ENCODE data around the gene SLC9C2.

Gene SLC9C2

DNA sequence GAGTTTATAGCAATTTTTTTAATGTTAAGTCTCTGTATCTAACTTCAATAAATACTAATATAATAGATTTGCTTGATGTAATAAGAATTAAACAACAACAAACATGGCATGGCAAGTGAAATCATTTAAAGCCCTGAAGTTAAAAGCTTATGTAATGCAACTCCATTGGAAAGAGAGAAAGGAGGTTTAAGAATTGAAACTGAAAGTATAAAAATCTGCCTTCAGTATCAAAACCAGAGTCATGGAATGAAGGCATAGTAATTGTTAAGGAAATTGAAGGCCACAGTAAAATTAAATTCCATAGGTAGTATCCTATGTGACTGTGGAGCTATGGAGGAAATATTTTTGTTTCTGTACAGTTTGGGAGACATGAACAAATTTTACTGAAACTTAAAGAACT is 70.6 kb downstream of the SLC9C2 start:
- TF ChIP-seq TAF1 (IDR thresholded peaks at IDR 0.05; ENCODE audit: borderline replicate concordance, insufficient read depth, low read length) (no peak), SIN3A (IDR thresholded peaks at IDR 0.05; ENCODE audit: borderline replicate concordance, insufficient read depth, low read length) (no peak), POLR2AphosphoS5 (IDR thresholded peaks at IDR 0.05; ENCODE audit: low read depth, low read length) (no peak), FOXP2 (optimal IDR thresholded peaks at IDR 0.05; ENCODE audit: borderline replicate concordance, extremely low read depth, extremely low read length, insufficient read depth) (no peak)
- TF ChIP-seq, protein P1, sequence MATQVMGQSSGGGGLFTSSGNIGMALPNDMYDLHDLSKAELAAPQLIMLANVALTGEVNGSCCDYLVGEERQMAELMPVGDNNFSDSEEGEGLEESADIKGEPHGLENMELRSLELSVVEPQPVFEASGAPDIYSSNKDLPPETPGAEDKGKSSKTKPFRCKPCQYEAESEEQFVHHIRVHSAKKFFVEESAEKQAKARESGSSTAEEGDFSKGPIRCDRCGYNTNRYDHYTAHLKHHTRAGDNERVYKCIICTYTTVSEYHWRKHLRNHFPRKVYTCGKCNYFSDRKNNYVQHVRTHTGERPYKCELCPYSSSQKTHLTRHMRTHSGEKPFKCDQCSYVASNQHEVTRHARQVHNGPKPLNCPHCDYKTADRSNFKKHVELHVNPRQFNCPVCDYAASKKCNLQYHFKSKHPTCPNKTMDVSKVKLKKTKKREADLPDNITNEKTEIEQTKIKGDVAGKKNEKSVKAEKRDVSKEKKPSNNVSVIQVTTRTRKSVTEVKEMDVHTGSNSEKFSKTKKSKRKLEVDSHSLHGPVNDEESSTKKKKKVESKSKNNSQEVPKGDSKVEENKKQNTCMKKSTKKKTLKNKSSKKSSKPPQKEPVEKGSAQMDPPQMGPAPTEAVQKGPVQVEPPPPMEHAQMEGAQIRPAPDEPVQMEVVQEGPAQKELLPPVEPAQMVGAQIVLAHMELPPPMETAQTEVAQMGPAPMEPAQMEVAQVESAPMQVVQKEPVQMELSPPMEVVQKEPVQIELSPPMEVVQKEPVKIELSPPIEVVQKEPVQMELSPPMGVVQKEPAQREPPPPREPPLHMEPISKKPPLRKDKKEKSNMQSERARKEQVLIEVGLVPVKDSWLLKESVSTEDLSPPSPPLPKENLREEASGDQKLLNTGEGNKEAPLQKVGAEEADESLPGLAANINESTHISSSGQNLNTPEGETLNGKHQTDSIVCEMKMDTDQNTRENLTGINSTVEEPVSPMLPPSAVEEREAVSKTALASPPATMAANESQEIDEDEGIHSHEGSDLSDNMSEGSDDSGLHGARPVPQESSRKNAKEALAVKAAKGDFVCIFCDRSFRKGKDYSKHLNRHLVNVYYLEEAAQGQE (IDR thresholded peaks at IDR 0.05; ENCODE audit: insufficient read depth in 1 of 2, low read depth in 2 of 2, low read length in 2 of 2), result no peak

DNA sequence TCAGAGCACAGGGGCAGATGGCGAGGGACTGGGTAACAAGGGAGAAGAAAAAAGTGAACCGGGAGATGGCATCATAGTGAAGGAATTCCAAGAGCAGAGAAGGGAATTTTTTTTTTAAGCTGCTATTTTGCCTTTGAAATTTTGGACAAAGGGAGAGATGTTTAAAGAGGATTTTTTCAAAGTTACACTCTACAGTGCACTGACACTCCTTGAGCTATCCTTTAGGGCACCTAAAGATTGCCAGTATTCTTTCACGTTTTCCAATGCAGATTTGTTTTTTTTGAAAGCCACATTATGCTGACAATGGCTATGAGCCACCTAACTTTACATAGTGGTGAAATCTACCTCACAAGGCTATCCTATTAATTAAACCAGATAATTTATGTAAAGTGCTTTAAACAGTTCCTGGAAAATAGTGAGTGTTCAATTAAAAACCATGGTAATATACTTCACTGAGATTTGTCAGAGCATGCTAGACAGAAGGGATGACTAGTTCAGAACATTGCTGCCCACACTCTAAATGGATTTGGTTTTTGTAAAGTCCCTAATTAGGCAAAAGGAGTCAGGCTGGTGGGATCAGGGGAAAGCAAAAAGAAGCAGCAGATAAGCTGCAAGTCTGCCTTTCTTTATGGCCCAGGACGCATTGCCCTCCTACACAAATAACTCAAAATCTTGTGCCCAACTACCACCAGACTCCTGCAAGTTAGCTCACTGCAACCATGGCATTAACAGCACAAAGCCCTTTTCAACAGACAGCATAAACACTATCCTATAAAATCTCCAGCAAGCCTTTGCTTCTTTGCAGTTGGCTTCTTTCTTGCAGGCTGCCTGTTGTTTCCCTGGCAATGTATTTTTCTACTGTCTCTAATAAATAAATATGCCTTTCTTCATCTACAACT is 71.8 kb downstream of the SLC9C2 start:
- no peak for TF ChIP-seq TAF1 (IDR thresholded peaks at IDR 0.05; ENCODE audit: borderline replicate concordance, insufficient read depth, low read length)
- no peak for TF ChIP-seq POLR2AphosphoS5 (IDR thresholded peaks at IDR 0.05; ENCODE audit: low read depth, low read length)
- no peak for TF ChIP-seq FOXP2 (optimal IDR thresholded peaks at IDR 0.05; ENCODE audit: borderline replicate concordance, extremely low read depth, extremely low read length, insufficient read depth)
- TF ChIP-seq SIN3A (IDR thresholded peaks at IDR 0.05; ENCODE audit: borderline replicate concordance, insufficient read depth, low read length), result no peak

DNA sequence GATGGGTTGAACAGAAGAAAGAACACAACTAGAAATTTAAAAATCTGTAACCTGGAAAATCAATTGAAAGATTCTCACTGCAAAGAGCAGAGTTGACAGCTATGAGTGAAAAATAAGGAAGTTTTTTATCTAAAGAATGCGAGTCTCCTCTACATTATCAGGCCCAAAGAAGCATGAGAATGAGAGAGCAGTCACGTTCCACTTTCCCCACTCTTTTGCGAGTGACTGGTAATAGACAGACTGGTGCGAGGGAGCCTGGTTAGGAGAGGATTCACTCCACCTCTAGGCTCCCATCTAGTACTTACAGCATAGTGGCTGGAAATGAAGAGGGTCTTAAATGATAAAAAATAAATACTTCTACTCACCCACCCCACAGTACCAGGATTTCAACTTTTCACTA is 73.8 kb downstream of the SLC9C2 start:
- TF ChIP-seq, protein P1 (IDR thresholded peaks at IDR 0.05; ENCODE audit: insufficient read depth in 1 of 2, low read depth in 2 of 2, low read length in 2 of 2), result no peak

DNA sequence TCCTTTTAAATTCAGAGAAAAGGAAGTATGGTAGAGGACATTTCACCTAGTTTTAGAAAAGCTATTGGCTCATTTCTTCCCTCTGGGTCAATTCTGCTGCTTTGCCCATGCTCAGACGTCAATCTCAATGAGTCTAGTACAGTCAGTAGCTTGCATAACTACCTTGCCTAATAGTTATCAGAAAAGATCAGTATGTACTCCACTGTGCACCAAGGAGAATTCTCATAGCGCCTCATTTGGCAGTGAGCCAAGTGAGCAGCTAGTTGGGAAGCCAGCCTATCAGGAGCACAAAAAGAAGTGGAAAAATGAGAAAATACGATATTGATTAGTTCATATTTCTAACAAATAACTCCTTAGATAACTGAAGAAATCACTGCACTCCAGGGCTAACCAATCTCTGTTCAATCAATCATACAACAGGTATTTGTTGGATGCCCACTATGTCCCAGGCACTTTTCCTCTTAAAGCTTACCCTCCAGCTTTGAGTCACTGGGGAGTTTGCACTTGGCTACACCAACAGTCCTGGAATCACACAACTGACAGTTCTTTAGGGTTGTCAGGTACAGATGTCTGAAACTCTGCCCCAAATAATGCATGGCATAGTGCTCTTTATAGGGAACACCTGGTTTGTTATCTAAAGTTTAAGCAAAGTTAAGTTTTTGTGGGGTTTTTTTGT is 75.6 kb downstream of the SLC9C2 start:
- TF ChIP-seq SIN3A (IDR thresholded peaks at IDR 0.05; ENCODE audit: borderline replicate concordance, insufficient read depth, low read length) (no peak), POLR2AphosphoS5 (IDR thresholded peaks at IDR 0.05; ENCODE audit: low read depth, low read length) (no peak), TAF1 (IDR thresholded peaks at IDR 0.05; ENCODE audit: borderline replicate concordance, insufficient read depth, low read length) (no peak)

DNA sequence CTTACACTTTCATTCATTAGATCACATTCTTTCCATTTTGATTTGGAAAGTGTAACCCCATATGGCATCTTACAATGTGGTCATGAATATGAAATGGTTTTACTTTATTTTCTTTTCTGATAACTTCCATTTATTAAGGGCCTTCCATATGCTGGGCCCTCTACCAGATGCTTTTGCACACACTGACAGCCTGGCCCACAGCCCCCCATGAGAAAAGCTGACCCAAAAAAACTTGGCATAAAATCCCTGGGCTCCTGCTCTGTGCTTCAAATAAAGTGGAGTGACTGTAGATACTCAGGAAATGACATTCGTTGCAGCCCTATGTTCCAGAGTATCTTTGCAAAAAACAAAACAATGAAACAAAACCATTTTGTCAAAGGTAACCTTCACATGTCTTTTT is 76.9 kb downstream of the SLC9C2 start:
- TF ChIP-seq POLR2AphosphoS5 (IDR thresholded peaks at IDR 0.05; ENCODE audit: low read depth, low read length) (no peak), TAF1 (IDR thresholded peaks at IDR 0.05; ENCODE audit: borderline replicate concordance, insufficient read depth, low read length) (no peak), FOXP2 (optimal IDR thresholded peaks at IDR 0.05; ENCODE audit: borderline replicate concordance, extremely low read depth, extremely low read length, insufficient read depth) (no peak), SIN3A (IDR thresholded peaks at IDR 0.05; ENCODE audit: borderline replicate concordance, insufficient read depth, low read length) (no peak)
- TF ChIP-seq, protein P1 (IDR thresholded peaks at IDR 0.05; ENCODE audit: insufficient read depth in 1 of 2, low read depth in 2 of 2, low read length in 2 of 2), result no peak

DNA sequence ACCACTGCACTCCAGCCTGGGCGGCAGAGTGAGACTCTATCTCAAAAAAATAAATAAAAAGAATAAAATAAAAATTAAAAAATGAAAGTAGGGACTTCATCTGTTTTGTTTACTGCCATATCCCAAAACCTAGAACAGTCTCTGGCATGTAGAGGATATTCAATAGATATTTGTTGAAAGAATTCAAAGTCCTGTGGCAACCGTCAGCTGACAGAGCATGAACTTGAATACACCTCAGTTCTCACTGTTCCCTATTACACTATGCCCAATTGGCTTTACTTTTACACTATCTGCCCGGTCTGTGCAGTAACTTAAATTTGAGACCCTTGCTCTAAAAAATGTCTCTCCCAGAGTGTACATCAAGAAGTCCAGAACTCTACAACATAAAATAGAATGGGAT is 79.5 kb downstream of the SLC9C2 start:
- TF ChIP-seq TAF1 (IDR thresholded peaks at IDR 0.05; ENCODE audit: borderline replicate concordance, insufficient read depth, low read length), result no peak
- TF ChIP-seq, protein P1 (IDR thresholded peaks at IDR 0.05; ENCODE audit: insufficient read depth in 1 of 2, low read depth in 2 of 2, low read length in 2 of 2), result no peak

Data from PFSK-1 (cell line).